Transverse colon (tissue), 4 donors: ENCODE results near the gene MTERF4. TPM values are rescaled to one million over a fixed set of nuclear protein-coding genes. Genes with fewer than 3 reads are reported as not detected.

Source experiments
- DNase-seq: peaks from one replicate; pipeline ENCODE4 v3.0.0-alpha.2; 2019
- H3K27ac ChIP-seq, 4 donors: fragments of 200-600 bp; sonication (generic); 2 replicates each; pipeline ENCODE4 v1.5.1; 2016 to 2018; ENCODE audit warnings: inconsistent platforms in 4 of 4
- H3K27me3 ChIP-seq: fragments of 200-600 bp; sonication (generic); 2 replicates; pipeline ENCODE4 v1.5.1; 2017; ENCODE audit warnings: inconsistent platforms
- H3K36me3 ChIP-seq, 4 donors: fragments of 200-600 bp; sonication (generic); 2 replicates each; pipeline ENCODE4 v1.5.1; 2017 to 2019; ENCODE audit warnings: inconsistent platforms in 4 of 4
- H3K4me1 ChIP-seq, 4 donors: fragments of 200-600 bp; sonication (generic); 2 replicates each; pipeline ENCODE4 v1.5.1; 2017 to 2020; ENCODE audit warnings: inconsistent platforms in 4 of 4
- H3K4me3 ChIP-seq, 4 donors: fragments of 200-600 bp; sonication (generic); 1 replicate in 1 of 4; 2 replicates in 3 of 4; pipeline versions ENCODE4 v1.5.1 to v1.6.1; 2017 to 2019; ENCODE audit warnings: inconsistent platforms in 4 of 4
- H3K9me3 ChIP-seq, 2 donors: fragments of 200-600 bp; sonication (generic); 2 replicates each; pipeline ENCODE4 v1.5.1; 2017 to 2019; ENCODE audit warnings: inconsistent platforms in 2 of 2
- EP300 ChIP-seq: sonication (generic); formaldehyde crosslinking; IDR thresholded peaks from one replicate; pipeline ENCODE4 v1.6.1; 2017; ENCODE audit warnings: antibody characterized with exemption, low read depth
- POLR2A ChIP-seq: fragments of 450-650 bp; IDR thresholded peaks from one replicate; pipeline ENCODE4 v1.6.1; 2016; ENCODE audit warnings: antibody characterized with exemption, mild to moderate bottlenecking, moderate library complexity
- POLR2AphosphoS5 ChIP-seq, 3 donors: sonication (generic); formaldehyde crosslinking; IDR thresholded peaks; one replicate each; pipeline ENCODE4 v1.6.1; 2016; ENCODE audit warnings: antibody characterized with exemption in 3 of 3
- WGBS, 2 donors: methylation state at CpG; one replicate each; pipeline ENCODE4 v1.1.5; 2018; ENCODE audit warnings: low coverage in 1 of 2; 5-methylcytosine and 5-hydroxymethylcytosine counted together
- in situ Hi-C, 4 donors: fragments of 200-750 bp; cut with MboI; loops; one replicate each; pipeline versions ENCODE4 v1.15.0 to v1.15.1; 2017; ENCODE audit warnings: low sequenced_read_pairs in 3 of 4, low pct_ligation_motif_present in 1 of 4, low pct_unique_long_range_greater_than_20kb in 1 of 4
- intact Hi-C: fragments of 100-400 bp; cut with DNase I; formaldehyde crosslinking; loops from one replicate; pipeline ENCODE4 v1.15.1; 2023; ENCODE audit warnings: low total_unique reads
- total RNA-seq, 4 donors: library from RNA; depleted of rRNA; stranded (reverse); fragments of >200 nt; gene quantifications; one replicate each; pipeline ENCODE4 v1.1.0, GENCODE V29; 2016
- TF ChIP-seq, protein P1 (sequence below), 5 experiments: fragments of 200-600 bp in 3 of 5; fragments of 450-650 bp in 2 of 5; sonication (generic) in 3 of 5; IDR thresholded peaks; 1 replicate in 2 of 5; 2 replicates in 3 of 5; pipeline ENCODE4 v1.5.1; 2016 to 2017; ENCODE audit warnings: antibody characterized with exemption in 5 of 5, inconsistent platforms in 3 of 5, mild to moderate bottlenecking in 2 of 5, moderate library complexity in 1 of 5

The MTERF4 gene
- total RNA-seq, 4 donors from 2014 or later: 25.4 to 161 (median 34.3) TPM

DNA sequence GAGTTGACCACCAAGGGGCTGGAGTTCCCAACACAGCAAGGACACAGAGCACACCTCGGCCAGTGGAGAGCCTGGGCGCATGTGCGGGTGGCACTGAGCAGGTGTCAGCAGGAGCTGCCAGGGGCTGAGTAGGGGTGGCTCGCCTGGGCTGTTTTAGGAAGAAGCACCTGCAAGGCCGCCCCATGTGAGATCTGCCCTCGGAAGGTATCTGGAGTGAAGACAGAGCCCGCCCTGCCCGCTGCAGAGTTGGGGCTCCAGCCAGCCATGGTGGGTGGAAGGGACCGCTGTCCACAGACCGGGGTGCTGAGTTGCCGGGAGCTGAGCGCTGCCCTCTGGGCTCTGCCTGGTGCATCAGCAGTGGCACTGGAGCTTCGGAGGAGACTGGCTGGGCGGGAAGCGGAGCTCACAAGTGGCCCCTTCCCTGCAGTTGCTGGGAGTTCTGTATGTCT lies 35.2 kb downstream of the MTERF4 start:
- in situ Hi-C loops (no loop called here), intact Hi-C loops (no loop called here)
- H3K4me3 ChIP-seq: no peak overlapping the region
- H3K4me1 ChIP-seq: peaks cover 0 to 7% (median 3%) of the 10 kb centered on the region in 4 donors
- no peaks in the 10 kb centered on the region for H3K27me3 ChIP-seq
- H3K36me3 ChIP-seq: no peaks in the 10 kb centered on the region
- no peak overlapping the region for H3K27ac ChIP-seq
- TF ChIP-seq, protein P1, sequence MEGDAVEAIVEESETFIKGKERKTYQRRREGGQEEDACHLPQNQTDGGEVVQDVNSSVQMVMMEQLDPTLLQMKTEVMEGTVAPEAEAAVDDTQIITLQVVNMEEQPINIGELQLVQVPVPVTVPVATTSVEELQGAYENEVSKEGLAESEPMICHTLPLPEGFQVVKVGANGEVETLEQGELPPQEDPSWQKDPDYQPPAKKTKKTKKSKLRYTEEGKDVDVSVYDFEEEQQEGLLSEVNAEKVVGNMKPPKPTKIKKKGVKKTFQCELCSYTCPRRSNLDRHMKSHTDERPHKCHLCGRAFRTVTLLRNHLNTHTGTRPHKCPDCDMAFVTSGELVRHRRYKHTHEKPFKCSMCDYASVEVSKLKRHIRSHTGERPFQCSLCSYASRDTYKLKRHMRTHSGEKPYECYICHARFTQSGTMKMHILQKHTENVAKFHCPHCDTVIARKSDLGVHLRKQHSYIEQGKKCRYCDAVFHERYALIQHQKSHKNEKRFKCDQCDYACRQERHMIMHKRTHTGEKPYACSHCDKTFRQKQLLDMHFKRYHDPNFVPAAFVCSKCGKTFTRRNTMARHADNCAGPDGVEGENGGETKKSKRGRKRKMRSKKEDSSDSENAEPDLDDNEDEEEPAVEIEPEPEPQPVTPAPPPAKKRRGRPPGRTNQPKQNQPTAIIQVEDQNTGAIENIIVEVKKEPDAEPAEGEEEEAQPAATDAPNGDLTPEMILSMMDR (IDR thresholded peaks at IDR 0.05): no peak
- no peak for DNase-seq
- no peaks in the 10 kb centered on the region for H3K9me3 ChIP-seq
- WGBS, 2 donors: 89% methylated on average over 15 of the region's 15 CpGs; no CpG with 5 or more reads in 1 of the 2 donors

- DNase-seq: no peak
- no peak overlapping the region for H3K27ac ChIP-seq
- H3K27me3 ChIP-seq: no peaks in the 10 kb centered on the region
- H3K9me3 ChIP-seq: no peaks in the 10 kb centered on the region
- in situ Hi-C loops: no loop called here
- peaks cover 0 to 7% (median 3%) of the 10 kb centered on the region in 4 donors for H3K4me1 ChIP-seq
- TF ChIP-seq POLR2AphosphoS5 (IDR thresholded peaks at IDR 0.05) (no peak), POLR2A (no peak), EP300 (no peak)
- TF ChIP-seq, protein P1 (IDR thresholded peaks at IDR 0.05): no peak
- WGBS, 2 donors: 92 to 93% methylated on average over 8 to 21 of the region's 21 CpGs
- no peak overlapping the region for H3K4me3 ChIP-seq
- no peaks in the 10 kb centered on the region for H3K36me3 ChIP-seq
- intact Hi-C loops: no loop called here
Observed at GRCh38 chr2:241066171-241066892, 35.8 kb downstream of the MTERF4 start.

GRCh38 chr2:241065355-241065803 lies 36.7 kb downstream of the MTERF4 start:
- Histone ChIP-seq H3K9me3 (no peaks in the 10 kb centered on the region), H3K4me3 (no peak overlapping the region), H3K27ac (no peak overlapping the region), H3K4me1 (peaks cover 0 to 7% (median 3%) of the 10 kb centered on the region in 4 donors), H3K27me3 (no peaks in the 10 kb centered on the region), H3K36me3 (no peaks in the 10 kb centered on the region)
- TF ChIP-seq, protein P1 (IDR thresholded peaks at IDR 0.05): no peak
- TF ChIP-seq EP300: no peak
- no peak for TF ChIP-seq POLR2AphosphoS5 (IDR thresholded peaks at IDR 0.05)
- TF ChIP-seq POLR2A: no peak
- intact Hi-C loops: no loop called here
- in situ Hi-C loops: no loop called here
- WGBS, 2 donors: 89% methylated on average over 20 of the region's 27 CpGs; no CpG with 5 or more reads in 1 of the 2 donors
- DNase-seq: no peak

DNA sequence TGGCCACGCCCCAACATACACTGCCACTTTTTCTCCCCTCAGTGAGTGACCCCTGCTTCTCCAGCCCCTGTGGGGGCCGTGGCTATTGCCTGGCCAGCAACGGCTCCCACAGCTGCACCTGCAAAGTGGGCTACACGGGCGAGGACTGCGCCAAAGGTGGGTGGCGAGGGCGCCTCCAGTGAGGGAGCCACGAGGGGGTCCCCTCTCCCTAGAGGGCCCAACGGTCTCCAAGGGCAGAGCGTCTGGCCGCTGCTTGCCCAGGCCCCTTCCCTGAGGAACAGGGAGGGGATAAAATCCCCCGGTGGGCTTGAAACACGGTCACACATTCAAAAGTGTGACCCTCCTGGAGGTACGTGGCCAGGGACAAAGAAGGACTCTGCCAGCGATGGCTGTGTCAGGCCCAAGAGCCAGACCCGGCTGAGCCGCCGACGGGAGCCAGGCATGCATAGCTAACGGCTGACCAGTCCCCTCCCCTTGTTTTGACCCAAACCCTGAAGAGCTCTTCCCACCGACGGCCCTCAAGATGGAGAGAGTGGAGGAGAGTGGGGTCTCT lies 37.2 kb downstream of the MTERF4 start:
- no peak for DNase-seq
- 93 to 100% methylated on average over 1 to 20 of the region's 23 CpGs for WGBS, 2 donors
- no peaks in the 10 kb centered on the region for H3K36me3 ChIP-seq
- H3K4me1 ChIP-seq: peaks cover 0 to 7% (median 3%) of the 10 kb centered on the region in 4 donors
- intact Hi-C loops (no loop called here), in situ Hi-C loops (no loop called here)
- H3K9me3 ChIP-seq: no peaks in the 10 kb centered on the region
- no peak overlapping the region for H3K4me3 ChIP-seq
- TF ChIP-seq, protein P1 (IDR thresholded peaks at IDR 0.05): no peak
- TF ChIP-seq EP300: no peak
- no peak for TF ChIP-seq POLR2A
- no peak for TF ChIP-seq POLR2AphosphoS5 (IDR thresholded peaks at IDR 0.05)
- no peaks in the 10 kb centered on the region for H3K27me3 ChIP-seq
- no peak overlapping the region for H3K27ac ChIP-seq
